Right lung (tissue), 5 donors: ENCODE results near the gene POLE4. TPM values are rescaled to one million over a fixed set of nuclear protein-coding genes. Genes with fewer than 3 reads are reported as not detected.

ENCODE experiments used
- DNase-seq, 2 donors: peaks; one replicate each; pipeline ENCODE4 v3.0.0-alpha.2; 2013
- polyA plus RNA-seq, 5 donors: library from polyadenylated mRNA; unstranded; fragments of 120-200 nt; gene quantifications; one replicate each; pipeline versions ENCODE4 v1.2.1 to v1.2.3, GENCODE V29; 2013; ENCODE audit warnings: inconsistent platforms in 1 of 5, low replicate concordance in 1 of 5; ENCODE audit not compliant: insufficient read length in 5 of 5, insufficient read depth in 1 of 5

POLE4 gene
- polyA plus RNA-seq, 5 donors = 37.4 to 56.3 (median 50.6) TPM

- DNase-seq = peak in 1 of 2 donors; percentile 6
Observed at GRCh38 chr2:74985978-74986609, 27.7 kb downstream of the POLE4 start.

GRCh38 chr2:74991977-74992376 is 33.5 kb downstream of the POLE4 start:
- peak; percentile 17 to 27 for DNase-seq

- DNase-seq = no peak
Observed at GRCh38 chr2:74999468-74999867, 41.0 kb downstream of the POLE4 start.

GRCh38 chr2:75002007-75002406 is 43.6 kb downstream of the POLE4 start:
- no peak for DNase-seq

GRCh38 chr2:75003276-75003675 is 44.8 kb downstream of the POLE4 start:
- DNase-seq = no peak

- no peak for DNase-seq
Observed at GRCh38 chr2:75003773-75004172, 45.3 kb downstream of the POLE4 start.

GRCh38 chr2:75006041-75006440 is 47.6 kb downstream of the POLE4 start:
- no peak for DNase-seq

GRCh38 chr2:75007061-75007460 is 48.6 kb downstream of the POLE4 start:
- no peak for DNase-seq

GRCh38 chr2:75007819-75008218 is 49.4 kb downstream of the POLE4 start:
- no peak for DNase-seq

GRCh38 chr2:75010571-75010970 is 52.1 kb downstream of the POLE4 start:
- DNase-seq = no peak

GRCh38 chr2:75012080-75012479 is 53.6 kb downstream of the POLE4 start:
- DNase-seq = no peak

- no peak for DNase-seq
Observed at GRCh38 chr2:75018162-75018561, 59.7 kb downstream of the POLE4 start.

Other genes with a start within 250 kb of the POLE4 start
- gene HK2, start 124.5 kb upstream of the POLE4 start, polyA plus RNA-seq = 1 to 10 TPM; 2.1 to 4.7 (median 4.3) TPM
- gene TACR1, start 240.9 kb downstream of the POLE4 start, polyA plus RNA-seq = 1 to 10 TPM; 1.6 to 2.6 (median 2.2) TPM